EL (cell line): ENCODE results near the gene MRGPRG.

Experiments used
- DNase-seq: peaks from one replicate; pipeline ENCODE4 v3.0.0-alpha.2; 2016

Gene MRGPRG

GRCh38 chr11:3205261-3206155 is 13.1 kb downstream of the MRGPRG start:
- no peak for DNase-seq

- no peak for DNase-seq
Measured at GRCh38 chr11:3204141-3205015, 14.2 kb downstream of the MRGPRG start.

- peak; percentile 12 for DNase-seq
Measured at GRCh38 chr11:3203221-3204043, 15.2 kb downstream of the MRGPRG start.

- no peak for DNase-seq
Measured at GRCh38 chr11:3202759-3203158, 15.9 kb downstream of the MRGPRG start.

GRCh38 chr11:3202305-3202704 is 16.3 kb downstream of the MRGPRG start:
- DNase-seq, result no peak

GRCh38 chr11:3201677-3202181 is 16.9 kb downstream of the MRGPRG start:
- no peak for DNase-seq

- DNase-seq, result no peak
Measured at GRCh38 chr11:3201112-3201581, 17.5 kb downstream of the MRGPRG start.

- DNase-seq, result no peak
Measured at GRCh38 chr11:3200388-3201111, 18.1 kb downstream of the MRGPRG start.

- DNase-seq, result no peak
Measured at GRCh38 chr11:3199537-3200295, 18.9 kb downstream of the MRGPRG start.

- DNase-seq, result no peak
Measured at GRCh38 chr11:3198815-3199214, 19.8 kb downstream of the MRGPRG start.

- no peak for DNase-seq
Measured at GRCh38 chr11:3197878-3198528, 20.6 kb downstream of the MRGPRG start.

GRCh38 chr11:3197044-3197695 is 21.4 kb downstream of the MRGPRG start:
- no peak for DNase-seq

- DNase-seq, result no peak
Measured at GRCh38 chr11:3196161-3197043, 22.2 kb downstream of the MRGPRG start.

- DNase-seq, result no peak
Measured at GRCh38 chr11:3195251-3196160, 23.1 kb downstream of the MRGPRG start.

GRCh38 chr11:3194016-3194816 is 24.4 kb downstream of the MRGPRG start:
- DNase-seq, result no peak

- DNase-seq, result no peak
Measured at GRCh38 chr11:3193373-3194015, 25.1 kb downstream of the MRGPRG start.
